NCI-H146 (cell line): ENCODE data around the gene MED12L.
"Not testable (repeated sequence)": the region's sequence is repeated elsewhere in the genome, so short reads cannot be mapped to it uniquely, and the experiment has no call there.

ENCODE experiments used
- DNase-seq: peaks from one replicate; lab custom pipeline; 2025; lab: John Stamatoyannopoulos, UW

Gene MED12L

GRCh38 chr3:151209654-151210053, 124.2 kb downstream of the MED12L start:
- no peak for DNase-seq

- DNase-seq = peak; percentile 46
Observed at GRCh38 chr3:151210676-151211381, 125.4 kb downstream of the MED12L start.

- DNase-seq = no peak
Observed at GRCh38 chr3:151213151-151213550, 127.7 kb downstream of the MED12L start.

GRCh38 chr3:151213881-151214280, 128.4 kb downstream of the MED12L start:
- no peak for DNase-seq

GRCh38 chr3:151214459-151214858, 129.0 kb downstream of the MED12L start:
- DNase-seq = no peak

- DNase-seq = no peak
Observed at GRCh38 chr3:151216641-151217607, 131.5 kb downstream of the MED12L start.

GRCh38 chr3:151218136-151218535, 132.7 kb downstream of the MED12L start:
- no peak for DNase-seq

GRCh38 chr3:151219056-151219455, 133.6 kb downstream of the MED12L start:
- no peak for DNase-seq

GRCh38 chr3:151224268-151224866, 138.9 kb downstream of the MED12L start:
- no peak for DNase-seq

GRCh38 chr3:151225040-151225975, 139.8 kb downstream of the MED12L start:
- DNase-seq = no peak

GRCh38 chr3:151226088-151226563, 140.7 kb downstream of the MED12L start:
- DNase-seq = peak; percentile 31

GRCh38 chr3:151226825-151227224, 141.4 kb downstream of the MED12L start:
- no peak for DNase-seq

GRCh38 chr3:151227266-151227806, 141.9 kb downstream of the MED12L start:
- DNase-seq = no peak

GRCh38 chr3:151227807-151228665, 142.6 kb downstream of the MED12L start:
- peak; percentile 59 for DNase-seq

- DNase-seq = no peak
Observed at GRCh38 chr3:151228666-151229040, 143.2 kb downstream of the MED12L start.

- no peak for DNase-seq
Observed at GRCh38 chr3:151230646-151231045, 145.2 kb downstream of the MED12L start.

GRCh38 chr3:151232403-151232802, 146.9 kb downstream of the MED12L start:
- DNase-seq = not testable (repeated sequence)

- no peak for DNase-seq
Observed at GRCh38 chr3:151232991-151233390, 147.5 kb downstream of the MED12L start.

- DNase-seq = no peak
Observed at GRCh38 chr3:151234825-151235224, 149.4 kb downstream of the MED12L start.

- DNase-seq = no peak
Observed at GRCh38 chr3:151236316-151236715, 150.9 kb downstream of the MED12L start.
